Stimulated activated effector memory CD8-positive, alpha-beta T cell treated with anti-CD3 and anti-CD28 coated beads, Interleukin-12 subunit alpha, Interleukin-12 subunit beta, amount 100 ng/mL, for 72 hours (primary cell): ENCODE results near the gene ROR1.
"Not testable (repeated sequence)": the region's sequence is repeated elsewhere in the genome, so short reads cannot be mapped to it uniquely, and the experiment has no call there.

ENCODE experiments used
- ATAC-seq: fragments of 150-1000 bp; cut with Tn5 transposase; 2 replicates; pipeline ENCODE4 v1.10.0; 2021
- DNase-seq, 2 donors: peaks; one replicate each; pipeline ENCODE4 v3.0.0; 2021 to 2022; ENCODE audit warnings: low spot score in 2 of 2
- H3K27ac Mint-ChIP-seq: one replicate; pipeline ENCODE4 v1.8.0; 2022; ENCODE audit warnings: mild to moderate bottlenecking, mixed read lengths
- H3K36me3 Mint-ChIP-seq: one replicate; pipeline ENCODE4 v1.8.0; 2022; ENCODE audit warnings: mild to moderate bottlenecking, mixed read lengths
- H3K4me1 Mint-ChIP-seq: one replicate; pipeline ENCODE4 v1.8.0; 2022; ENCODE audit warnings: mixed read lengths
- H3K4me3 Mint-ChIP-seq: one replicate; pipeline ENCODE4 v1.8.0; 2022; ENCODE audit warnings: mild to moderate bottlenecking, mixed read lengths
- H3K9me3 Mint-ChIP-seq: one replicate; pipeline ENCODE4 v1.8.0; 2022; ENCODE audit warnings: mixed read lengths

The ROR1 gene

DNA sequence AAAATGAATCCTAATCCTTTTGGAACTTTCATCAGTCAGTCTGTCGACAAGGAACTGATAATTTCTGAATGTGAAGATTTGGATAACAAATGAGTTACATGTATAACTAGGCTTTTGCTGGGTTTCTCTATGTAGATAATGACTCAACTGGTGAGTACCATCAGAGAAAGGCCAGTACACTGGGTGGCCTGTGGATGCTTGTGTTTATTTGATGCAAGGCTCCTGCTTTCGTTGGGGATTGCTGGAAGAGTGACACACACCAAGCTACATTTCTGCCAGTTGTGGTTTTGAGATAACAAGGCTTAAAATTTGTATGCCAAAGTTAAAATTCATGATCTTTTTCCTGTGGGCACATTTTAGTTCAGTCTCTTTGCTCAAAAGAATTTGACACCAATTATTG is 314.0 kb downstream of the ROR1 start:
- DNase-seq, result no peak
- ATAC-seq, result no peak
- Mint-ChIP-seq H3K4me3 (no peak overlapping the region), H3K9me3 (peaks cover 3% of the 10 kb centered on the region), H3K27ac (no peak overlapping the region), H3K36me3 (no peaks in the 10 kb centered on the region), H3K4me1 (no peaks in the 10 kb centered on the region)

DNA sequence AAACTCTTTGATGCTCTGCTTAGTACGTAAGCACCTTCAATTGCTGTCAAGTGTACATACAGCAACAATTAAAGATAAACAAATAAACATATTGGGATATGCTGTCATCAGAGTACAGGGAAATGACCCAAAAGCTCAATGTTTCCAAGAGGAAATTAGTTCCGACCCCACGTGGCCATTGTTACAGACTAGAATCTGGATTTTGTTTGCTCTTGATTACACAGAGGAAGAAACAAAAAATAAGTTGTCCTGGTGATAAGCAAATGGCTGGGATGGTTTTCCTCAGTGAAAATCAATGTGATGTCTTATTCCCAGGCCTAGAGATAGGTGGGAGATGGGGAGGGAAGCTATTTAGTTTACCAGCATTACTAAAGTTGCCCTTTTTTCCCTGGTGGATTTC is 316.6 kb downstream of the ROR1 start:
- ATAC-seq, result no peak
- Mint-ChIP-seq H3K4me1 (no peaks in the 10 kb centered on the region), H3K36me3 (no peaks in the 10 kb centered on the region), H3K9me3 (peaks cover 3% of the 10 kb centered on the region), H3K27ac (no peak overlapping the region), H3K4me3 (no peak overlapping the region)
- DNase-seq, result no peak

DNA sequence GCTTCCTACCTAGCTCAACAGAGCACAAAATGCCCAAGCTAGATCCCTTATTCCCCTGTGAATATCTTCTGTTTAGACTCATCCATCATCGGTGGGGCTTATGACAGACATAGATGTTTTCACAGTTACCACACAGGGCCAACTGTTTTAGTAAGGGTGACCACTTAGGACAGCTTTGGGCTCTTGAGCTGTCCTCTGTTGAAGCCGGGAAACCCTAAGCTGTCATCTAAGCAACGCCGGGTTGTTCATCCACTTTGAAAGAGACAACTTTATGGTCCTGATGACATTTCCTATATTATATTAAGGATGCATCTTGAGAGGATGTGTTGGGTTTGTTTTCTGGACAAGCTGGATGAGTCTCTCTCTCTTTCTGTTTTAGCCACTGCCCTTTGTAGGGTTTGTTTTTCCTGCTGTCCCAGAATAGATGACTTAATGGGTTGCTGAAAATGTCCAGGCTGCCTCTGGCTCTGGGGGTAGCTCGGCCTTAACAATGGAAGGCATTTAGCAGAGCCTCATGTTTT is 319.1 kb downstream of the ROR1 start:
- H3K9me3 Mint-ChIP-seq, result peaks cover 3% of the 10 kb centered on the region
- H3K4me3 Mint-ChIP-seq, result no peak overlapping the region
- DNase-seq (no peak), ATAC-seq (no peak)
- no peaks in the 10 kb centered on the region for H3K36me3 Mint-ChIP-seq
- H3K27ac Mint-ChIP-seq, result no peak overlapping the region
- no peaks in the 10 kb centered on the region for H3K4me1 Mint-ChIP-seq

DNA sequence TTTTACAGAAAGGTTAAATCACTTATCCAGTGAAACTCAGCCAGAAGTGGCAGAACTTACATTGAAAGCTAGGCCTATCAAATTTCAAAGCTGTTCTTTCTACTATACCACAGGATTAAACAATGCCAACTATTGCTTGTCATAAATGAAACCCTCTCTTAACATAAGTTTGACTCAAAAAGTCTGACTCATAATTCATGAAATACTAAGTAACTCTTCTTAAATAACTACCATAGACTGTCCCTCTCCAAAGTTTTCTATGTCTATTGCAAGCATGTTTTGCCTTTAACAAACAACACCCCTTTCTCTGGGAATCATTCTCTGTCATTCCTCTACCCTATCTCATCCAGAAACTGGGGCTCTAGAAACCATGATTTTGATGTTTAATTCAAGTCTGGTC is 320.1 kb downstream of the ROR1 start:
- Mint-ChIP-seq H3K27ac (no peak overlapping the region), H3K36me3 (no peaks in the 10 kb centered on the region), H3K9me3 (peaks cover 3% of the 10 kb centered on the region), H3K4me3 (no peak overlapping the region), H3K4me1 (no peaks in the 10 kb centered on the region)
- no peak for ATAC-seq
- DNase-seq, result no peak

DNA sequence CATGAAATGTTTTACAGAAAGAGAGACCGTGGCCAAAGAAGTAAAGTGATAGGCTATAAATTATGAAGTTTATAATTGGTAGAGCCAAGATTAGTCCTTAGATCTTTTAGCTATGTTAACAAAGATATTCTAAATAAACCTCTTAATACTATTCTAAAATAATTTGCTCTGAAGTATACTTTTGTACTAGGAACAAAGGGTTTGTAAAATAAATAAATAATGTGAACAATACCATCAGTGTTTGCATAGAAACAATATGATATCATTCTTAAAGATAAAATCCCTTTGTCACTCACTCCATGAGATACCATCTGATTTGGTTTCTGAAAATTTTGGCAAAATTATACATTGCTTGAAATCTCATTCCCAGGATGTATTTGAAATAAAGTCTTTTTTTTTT is 322.0 kb downstream of the ROR1 start:
- Mint-ChIP-seq H3K9me3 (peaks cover 3% of the 10 kb centered on the region), H3K4me1 (no peaks in the 10 kb centered on the region), H3K36me3 (no peaks in the 10 kb centered on the region), H3K27ac (no peak overlapping the region), H3K4me3 (no peak overlapping the region)
- DNase-seq, result no peak
- no peak for ATAC-seq

DNA sequence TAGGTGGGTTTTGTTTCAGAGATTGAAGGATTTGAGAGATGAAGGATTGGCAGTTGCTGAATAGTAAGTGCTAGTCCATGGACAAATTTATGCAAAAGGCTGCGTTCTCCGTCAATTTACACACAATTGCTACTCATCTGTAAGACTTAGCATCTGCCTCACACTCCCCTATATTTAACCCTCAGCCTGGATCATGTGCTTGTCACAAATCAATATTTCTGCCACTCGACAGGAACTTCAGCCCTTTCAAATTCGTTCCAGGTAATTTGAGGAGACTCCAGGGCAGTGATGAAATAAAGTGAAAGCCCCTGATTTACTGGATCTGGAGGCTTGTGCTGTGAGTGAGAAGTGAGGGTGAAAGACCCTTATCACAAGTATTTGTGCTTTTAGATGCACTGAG is 324.0 kb downstream of the ROR1 start:
- ATAC-seq, result no peak
- H3K4me3 Mint-ChIP-seq, result no peak overlapping the region

DNA sequence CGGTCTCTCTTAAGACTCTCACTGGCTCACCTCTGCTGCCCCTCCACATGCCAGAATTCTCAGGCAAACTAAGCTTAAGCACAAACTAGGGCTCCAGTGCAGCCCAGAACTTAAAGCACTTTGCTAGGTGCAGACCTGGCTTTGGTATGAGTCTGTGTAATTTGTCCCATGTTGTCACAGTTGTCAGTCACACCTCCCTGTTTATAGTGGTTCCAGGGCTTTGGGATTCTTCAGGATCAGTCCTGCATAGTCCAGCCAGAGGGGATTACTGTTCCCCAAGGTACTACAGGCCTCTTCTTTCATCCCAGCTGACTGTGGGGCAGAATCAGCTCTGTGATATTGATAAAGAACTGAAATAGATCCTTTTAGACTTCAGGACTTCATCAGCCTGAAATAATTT is 324.6 kb downstream of the ROR1 start:
- ATAC-seq (no peak), DNase-seq (no peak)
- H3K36me3 Mint-ChIP-seq, result no peaks in the 10 kb centered on the region
- no peaks in the 10 kb centered on the region for H3K9me3 Mint-ChIP-seq
- H3K4me3 Mint-ChIP-seq, result no peak overlapping the region
- H3K4me1 Mint-ChIP-seq, result no peaks in the 10 kb centered on the region
- H3K27ac Mint-ChIP-seq, result no peak overlapping the region

More for the DNA sequence above, 324.0 kb downstream of the ROR1 start:
- Mint-ChIP-seq H3K27ac (no peak overlapping the region), H3K9me3 (no peaks in the 10 kb centered on the region), H3K4me1 (no peaks in the 10 kb centered on the region), H3K36me3 (no peaks in the 10 kb centered on the region)
- no peak for DNase-seq

DNA sequence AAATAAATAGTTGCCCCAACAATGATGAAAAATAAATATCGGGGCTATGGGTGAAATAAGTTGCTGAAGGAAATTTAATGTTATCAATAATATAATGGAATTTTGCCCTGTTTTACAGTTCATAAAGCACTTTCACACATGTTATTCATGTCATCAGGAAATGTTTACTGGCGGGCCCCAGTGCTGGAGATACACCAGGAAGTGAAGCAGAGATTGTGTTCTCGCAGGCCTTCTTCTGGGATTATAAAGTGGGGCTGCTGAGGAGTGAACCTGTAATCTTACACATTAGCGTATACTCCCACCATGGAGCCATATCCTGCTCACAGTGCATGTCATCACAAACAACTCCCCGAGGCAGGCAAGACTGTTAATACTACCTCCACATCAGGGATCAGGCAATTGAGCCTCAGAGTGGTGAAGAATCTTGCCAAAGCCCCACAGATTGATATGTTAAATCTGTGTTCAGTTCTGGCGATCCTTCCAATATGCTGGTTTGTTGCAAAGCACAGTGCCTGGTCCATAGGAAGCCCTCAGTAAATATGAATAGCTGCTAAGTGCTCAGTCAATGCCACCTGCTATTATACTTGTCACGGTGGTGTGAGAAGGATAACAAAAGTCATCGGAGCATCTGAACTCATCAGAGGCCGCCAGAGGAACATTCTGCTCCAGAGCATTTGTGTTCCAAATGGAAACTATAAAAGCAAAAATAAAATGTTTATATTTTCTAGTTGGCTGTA is 325.2 kb downstream of the ROR1 start:
- no peaks in the 10 kb centered on the region for H3K9me3 Mint-ChIP-seq
- H3K4me1 Mint-ChIP-seq, result no peaks in the 10 kb centered on the region
- no peak for ATAC-seq
- H3K27ac Mint-ChIP-seq, result no peak overlapping the region
- H3K36me3 Mint-ChIP-seq, result no peaks in the 10 kb centered on the region
- no peak for DNase-seq
- H3K4me3 Mint-ChIP-seq, result no peak overlapping the region

DNA sequence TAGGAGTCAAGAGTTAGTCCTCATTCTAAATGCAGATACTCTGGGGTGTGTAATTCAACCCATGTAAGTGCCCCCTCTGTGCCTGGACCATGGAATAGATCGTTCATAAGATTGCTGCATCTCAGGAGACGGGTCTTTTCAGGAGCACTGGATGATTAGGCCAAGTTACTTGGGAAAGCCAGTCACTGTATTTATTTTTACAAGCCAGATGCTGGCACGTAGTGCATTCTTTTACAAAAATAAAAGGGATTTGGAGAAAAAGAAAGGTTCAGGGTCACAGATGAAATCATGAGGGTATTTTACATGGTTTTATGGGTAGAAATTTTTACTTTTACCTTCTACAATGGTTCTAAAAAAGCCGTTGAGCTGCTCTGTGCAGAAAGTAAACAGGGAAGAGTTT is 327.0 kb downstream of the ROR1 start:
- no peaks in the 10 kb centered on the region for H3K9me3 Mint-ChIP-seq
- H3K4me1 Mint-ChIP-seq, result no peaks in the 10 kb centered on the region
- no peaks in the 10 kb centered on the region for H3K36me3 Mint-ChIP-seq
- DNase-seq, result no peak
- no peak overlapping the region for H3K4me3 Mint-ChIP-seq
- H3K27ac Mint-ChIP-seq, result no peak overlapping the region
- no peak for ATAC-seq

DNA sequence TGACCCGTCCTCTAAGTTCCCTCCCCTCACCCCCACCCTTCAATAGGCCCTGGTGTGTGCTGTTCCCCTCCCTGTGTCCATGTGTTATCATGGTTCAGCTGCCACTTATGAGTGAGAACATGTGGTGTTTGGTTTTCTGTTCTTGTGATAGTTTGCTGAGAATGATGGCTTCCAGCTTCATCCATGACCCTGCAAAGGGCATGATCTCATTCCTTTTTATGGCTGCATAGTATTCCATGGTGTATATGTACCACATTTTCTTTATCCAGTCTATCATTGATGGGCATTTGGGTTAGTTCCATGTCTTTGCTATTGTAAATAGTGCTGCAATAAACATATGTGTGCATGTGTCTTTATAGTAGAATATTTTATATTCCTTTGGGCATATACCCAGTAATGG is 330.8 kb downstream of the ROR1 start:
- not testable (repeated sequence) for H3K4me3 Mint-ChIP-seq, ATAC-seq, H3K4me1 Mint-ChIP-seq, H3K36me3 Mint-ChIP-seq, DNase-seq, H3K9me3 Mint-ChIP-seq, H3K27ac Mint-ChIP-seq

DNA sequence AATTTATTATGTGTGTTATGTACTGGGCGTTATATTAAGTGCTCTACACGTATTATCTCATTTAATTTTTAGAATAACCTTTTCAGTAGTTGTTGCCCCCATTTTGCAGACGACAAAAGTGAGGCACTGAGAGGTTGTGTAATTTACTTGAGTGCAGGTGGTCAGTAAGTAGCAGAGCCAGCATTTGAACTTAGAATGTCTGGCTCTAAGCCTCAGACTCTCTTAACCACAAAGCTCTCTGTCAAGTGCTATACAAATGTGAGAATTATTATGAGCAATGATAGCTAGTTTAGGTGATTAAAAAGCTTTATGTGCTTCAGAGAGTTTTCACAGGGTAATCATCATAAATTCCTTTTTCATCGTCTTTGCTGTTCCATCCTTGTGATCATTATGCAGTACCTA is 333.3 kb downstream of the ROR1 start:
- Mint-ChIP-seq H3K27ac (no peak overlapping the region), H3K4me1 (no peaks in the 10 kb centered on the region), H3K4me3 (no peak overlapping the region), H3K36me3 (no peaks in the 10 kb centered on the region), H3K9me3 (no peaks in the 10 kb centered on the region)
- DNase-seq, result no peak
- no peak for ATAC-seq

DNA sequence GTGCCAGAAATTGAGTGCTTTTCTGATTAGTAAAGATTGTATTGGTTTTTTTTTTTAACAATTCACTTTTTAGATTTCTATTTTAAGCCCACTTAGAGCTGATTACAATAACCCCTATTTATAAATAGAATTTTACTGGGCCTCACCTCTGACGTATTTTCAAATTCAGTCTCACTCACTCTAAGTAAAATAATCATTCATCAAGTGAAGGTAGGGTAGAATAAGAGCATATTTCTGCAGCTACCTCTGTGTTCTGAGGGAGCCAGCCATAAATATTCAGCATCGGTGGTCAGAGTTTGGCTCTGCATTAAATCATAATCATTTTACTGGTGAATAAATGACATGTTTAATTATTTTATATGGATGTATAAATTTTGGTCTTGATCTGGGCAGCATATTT is 333.8 kb downstream of the ROR1 start:
- Mint-ChIP-seq H3K36me3 (no peaks in the 10 kb centered on the region), H3K4me1 (no peaks in the 10 kb centered on the region), H3K27ac (no peak overlapping the region), H3K4me3 (no peak overlapping the region), H3K9me3 (no peaks in the 10 kb centered on the region)
- no peak for ATAC-seq
- DNase-seq, result no peak

DNA sequence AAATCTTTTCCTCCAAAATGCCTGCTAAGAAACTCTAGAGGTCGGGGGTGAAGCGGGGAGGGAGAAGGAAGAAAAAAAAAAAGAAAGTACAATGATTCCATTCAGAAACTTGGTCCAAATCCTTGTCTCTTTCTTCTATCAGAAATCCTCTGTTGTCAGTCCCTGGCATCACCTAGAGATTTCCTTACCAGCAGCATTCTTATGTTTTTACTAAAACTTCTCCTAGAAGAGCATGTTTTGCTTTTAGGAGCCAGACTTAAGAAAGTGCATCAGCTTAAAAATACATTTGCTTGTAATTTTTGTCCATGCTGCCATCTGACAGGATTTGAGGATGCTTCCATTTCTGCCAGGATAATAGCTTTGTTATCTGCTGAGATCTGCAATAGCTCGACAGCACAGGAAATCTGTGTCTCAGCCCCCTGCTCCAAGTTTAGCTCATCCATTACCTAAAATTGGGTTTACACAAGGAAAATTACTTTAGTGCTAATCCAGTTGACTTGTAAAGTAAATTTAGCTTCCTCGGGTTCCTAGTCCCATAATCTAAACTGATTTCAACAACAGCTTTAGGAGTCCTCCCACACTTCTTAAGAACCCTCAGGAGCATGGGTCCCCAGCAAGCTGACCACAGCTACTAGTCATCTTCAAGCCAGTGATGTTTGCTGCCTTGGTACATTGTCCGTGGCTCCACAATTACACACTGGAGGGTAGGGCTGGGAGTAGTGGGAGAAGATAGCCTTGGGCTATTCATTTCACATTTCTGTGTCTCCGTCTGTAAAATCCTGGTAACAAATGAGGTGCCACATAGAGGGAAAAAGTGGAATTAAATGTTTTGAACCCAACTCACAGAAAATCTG is 337.3 kb downstream of the ROR1 start:
- no peak for DNase-seq
- Mint-ChIP-seq H3K36me3 (no peaks in the 10 kb centered on the region), H3K4me3 (no peak overlapping the region)

DNA sequence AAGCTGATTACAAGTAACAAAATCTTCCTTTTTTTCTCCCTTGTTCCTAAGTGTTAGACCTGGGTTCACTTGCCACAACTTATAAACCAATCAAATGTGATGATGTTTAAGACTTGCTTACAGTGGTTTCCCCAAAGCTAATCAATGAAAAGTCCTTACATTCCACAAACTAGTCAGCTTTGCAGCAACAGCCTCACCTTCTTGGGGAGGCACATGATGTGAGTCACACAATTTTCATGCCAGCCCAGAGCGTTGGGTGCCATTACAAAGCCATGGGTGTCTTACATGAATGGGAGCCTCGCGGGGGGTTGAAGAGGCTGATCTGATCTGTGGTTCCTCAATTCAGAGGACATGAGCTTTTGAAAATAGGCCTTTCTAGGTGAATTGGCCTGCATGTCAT is 338.0 kb downstream of the ROR1 start:
- Mint-ChIP-seq H3K4me3 (no peak overlapping the region), H3K36me3 (no peaks in the 10 kb centered on the region), H3K9me3 (peaks cover 3% of the 10 kb centered on the region), H3K4me1 (no peaks in the 10 kb centered on the region), H3K27ac (no peak overlapping the region)
- ATAC-seq (no peak), DNase-seq (no peak)

More for the DNA sequence above, 337.3 kb downstream of the ROR1 start:
- ATAC-seq, result no peak
- no peaks in the 10 kb centered on the region for H3K4me1 Mint-ChIP-seq
- H3K27ac Mint-ChIP-seq, result no peak overlapping the region
- peaks cover 3% of the 10 kb centered on the region for H3K9me3 Mint-ChIP-seq

DNA sequence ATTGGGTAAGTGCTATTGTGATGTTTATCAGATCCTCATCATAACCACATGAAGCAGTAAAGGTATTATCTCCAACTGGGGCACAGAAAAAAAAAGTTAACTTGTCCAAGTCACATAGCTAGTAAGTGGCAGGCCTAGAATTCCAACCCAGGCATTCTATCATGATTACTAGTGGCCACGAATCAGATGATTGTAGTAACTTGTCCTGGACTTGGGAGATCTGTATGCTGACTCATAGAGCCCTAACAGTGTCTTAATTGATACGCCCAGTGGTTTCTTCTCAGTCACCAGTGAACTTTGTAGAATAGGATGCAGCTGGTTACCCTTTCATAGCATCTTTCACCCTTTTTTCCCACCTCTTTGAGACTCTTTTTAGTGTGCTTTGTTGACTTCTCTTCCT is 338.5 kb downstream of the ROR1 start:
- no peak for DNase-seq
- Mint-ChIP-seq H3K9me3 (peaks cover 3% of the 10 kb centered on the region), H3K4me3 (no peak overlapping the region), H3K4me1 (no peaks in the 10 kb centered on the region), H3K36me3 (no peaks in the 10 kb centered on the region), H3K27ac (no peak overlapping the region)
- ATAC-seq, result no peak

DNA sequence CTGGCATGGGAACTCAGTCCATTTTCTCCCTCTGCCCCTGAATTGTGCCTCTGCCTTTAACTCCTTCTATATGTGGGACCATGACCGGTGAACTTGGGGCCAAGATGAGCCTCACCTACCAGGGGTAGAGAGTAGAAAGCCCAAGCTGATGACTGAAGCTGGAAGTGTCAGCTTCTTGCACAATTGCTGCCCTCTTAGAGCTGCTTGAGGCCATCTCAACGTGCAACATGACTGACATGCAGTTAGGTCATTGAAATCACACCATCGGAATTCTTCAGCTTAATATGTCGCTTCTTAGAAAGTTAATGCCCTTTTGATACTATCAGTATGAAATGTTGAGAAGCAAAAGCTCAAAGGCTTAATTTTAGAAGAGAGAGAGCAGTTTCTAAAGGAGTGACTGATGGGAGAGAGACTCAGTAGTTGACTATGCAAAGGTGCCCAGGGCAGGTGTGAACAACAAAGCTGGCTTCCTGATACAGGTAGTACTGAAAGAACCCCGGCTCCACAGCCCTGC is 340.3 kb downstream of the ROR1 start:
- H3K4me1 Mint-ChIP-seq, result no peaks in the 10 kb centered on the region
- H3K9me3 Mint-ChIP-seq, result peaks cover 3% of the 10 kb centered on the region
- DNase-seq (no peak), ATAC-seq (no peak)
- no peak overlapping the region for H3K27ac Mint-ChIP-seq
- no peak overlapping the region for H3K4me3 Mint-ChIP-seq
- no peaks in the 10 kb centered on the region for H3K36me3 Mint-ChIP-seq
